GM23338 (cell line): ENCODE measurements around the gene DHX36. TPM values are rescaled to one million over a fixed set of nuclear protein-coding genes. Genes with fewer than 3 reads are reported as not detected.

Experiments used
- ATAC-seq: fragments of 200-7000 bp; cut with Tn5 transposase; 3 replicates; pipeline ENCODE4 v1.9.1; 2020
- DNase-seq: peaks from one replicate; pipeline ENCODE4 v3.0.0-alpha.2; 2015; ENCODE audit warnings: low spot score
- H2AFZ ChIP-seq: fragments of 200-600 bp; sonication (generic); 2 replicates; pipeline ENCODE4 v1.8.0; 2016; ENCODE audit warnings: antibody characterized with exemption, mild to moderate bottlenecking, moderate library complexity
- H3F3A ChIP-seq: fragments of 200-600 bp; sonication (generic); replicated peaks from 2 replicates; pipeline ENCODE4 v1.8.0; 2017; ENCODE audit warnings: antibody characterized with exemption, mixed run types, low read depth
- H3K27ac ChIP-seq: fragments of 200-600 bp; sonication (generic); 2 replicates; pipeline ENCODE4 v1.6.1; 2016; ENCODE audit warnings: low read depth
- H3K27me3 ChIP-seq: fragments of 200-600 bp; sonication (generic); 2 replicates; pipeline ENCODE4 v1.8.0; 2016; ENCODE audit warnings: mild to moderate bottlenecking, mixed run types, moderate library complexity; ENCODE audit not compliant: insufficient read depth
- H3K36me3 ChIP-seq: fragments of 200-600 bp; sonication (generic); 2 replicates; pipeline ENCODE4 v1.8.0; 2016; ENCODE audit warnings: mild to moderate bottlenecking; ENCODE audit not compliant: insufficient read depth
- H3K4me1 ChIP-seq: fragments of 200-600 bp; sonication (generic); 2 replicates; pipeline ENCODE4 v1.8.0; 2016; ENCODE audit warnings: mild to moderate bottlenecking, moderate library complexity; ENCODE audit not compliant: insufficient read depth
- H3K4me2 ChIP-seq: fragments of 200-600 bp; sonication (generic); 2 replicates; pipeline ENCODE4 v1.7.1; 2017; ENCODE audit warnings: mixed run types
- H3K4me3 ChIP-seq: fragments of 200-600 bp; sonication (generic); 2 replicates; pipeline ENCODE4 v1.6.1; 2016; ENCODE audit warnings: mixed run types
- H3K79me2 ChIP-seq: fragments of 200-600 bp; sonication (generic); replicated peaks from 2 replicates; pipeline ENCODE4 v1.8.0; 2017; ENCODE audit warnings: mild to moderate bottlenecking; ENCODE audit not compliant: insufficient read depth
- H3K9me2 ChIP-seq: fragments of 200-600 bp; sonication (generic); 2 replicates; pipeline ENCODE4 v1.8.0; 2017; ENCODE audit not compliant: insufficient read depth
- H4K20me1 ChIP-seq: fragments of 200-600 bp; sonication (generic); replicated peaks from 2 replicates; pipeline ENCODE4 v1.8.0; 2017; ENCODE audit warnings: mild to moderate bottlenecking; ENCODE audit not compliant: insufficient read depth
- H3K27ac Mint-ChIP-seq: 2 replicates; pipeline ENCODE4 v1.8.0; 2020; ENCODE audit warnings: inconsistent platforms, mild to moderate bottlenecking, moderate library complexity, mixed read lengths
- H3K27me3 Mint-ChIP-seq: 3 replicates; pipeline ENCODE4 v1.8.0; 2022; ENCODE audit warnings: low read depth, mild to moderate bottlenecking, moderate library complexity, mixed read lengths, inconsistent platforms; ENCODE audit not compliant: insufficient read depth, poor library complexity
- H3K36me3 Mint-ChIP-seq: 3 replicates; pipeline ENCODE4 v1.8.0; 2021; ENCODE audit warnings: low read depth, mild to moderate bottlenecking, inconsistent platforms, moderate library complexity, mixed read lengths
- H3K4me1 Mint-ChIP-seq: 3 replicates; pipeline ENCODE4 v1.8.0; 2020; ENCODE audit warnings: mild to moderate bottlenecking, inconsistent platforms, mixed read lengths
- H3K4me3 Mint-ChIP-seq: 3 replicates; pipeline ENCODE4 v1.8.0; 2021; ENCODE audit warnings: moderate library complexity, mild to moderate bottlenecking, inconsistent platforms, mixed read lengths
- H3K9me3 Mint-ChIP-seq: 3 replicates; pipeline ENCODE4 v1.8.0; 2020; ENCODE audit warnings: moderate library complexity, mild to moderate bottlenecking, inconsistent platforms, mixed read lengths
- CREB1 ChIP-seq: fragments of 250-450 bp; sonication (Bioruptor Pico); IDR thresholded peaks from 2 replicates; pipeline ENCODE4 v1.5.0; 2020; ENCODE audit warnings: low read depth, mild to moderate bottlenecking, moderate library complexity
- EZH2 ChIP-seq: fragments of 200-600 bp; sonication (generic); IDR thresholded peaks from one replicate; pipeline ENCODE4 v1.8.0; 2017; ENCODE audit warnings: antibody characterized with exemption, mild to moderate bottlenecking, low read depth; ENCODE audit not compliant: unreplicated experiment
- EZH2phosphoT487 ChIP-seq: fragments of 200-600 bp; sonication (generic); IDR thresholded peaks from one replicate; pipeline ENCODE4 v1.8.1; 2018; ENCODE audit warnings: antibody characterized with exemption; ENCODE audit not compliant: unreplicated experiment
- POLR2AphosphoS5 ChIP-seq: IDR thresholded peaks from 2 replicates; pipeline ENCODE4 v1.6.1; 2016; ENCODE audit warnings: antibody characterized with exemption, low read depth
- ZNF114 ChIP-seq: fragments of 250-450 bp; sonication (Bioruptor Pico); IDR thresholded peaks from 2 replicates; pipeline ENCODE4 v1.5.0; 2020; ENCODE audit warnings: mild to moderate bottlenecking, moderate library complexity
- ZNF331 ChIP-seq: fragments of 250-450 bp; sonication (Bioruptor Pico); IDR thresholded peaks from 2 replicates; pipeline ENCODE4 v1.5.0; 2020; ENCODE audit warnings: low read depth, mild to moderate bottlenecking, moderate library complexity
- polyA plus RNA-seq: library from polyadenylated mRNA; unstranded; fragments of >200 nt; fragmentation: Nextera tagmentation; extraction: Ambion mirVana; gene quantifications from 2 replicates; pipeline ENCODE4 v1.2.1, GENCODE V29; 2016
- total RNA-seq: library from RNA; depleted of rRNA; stranded (reverse); fragments of >200 nt; shearing (Covaris generic); gene quantifications from 2 replicates; pipeline ENCODE4 v1.2.3, GENCODE V29; 2014
- TF ChIP-seq, protein P1 (sequence below): fragments of 250-450 bp; sonication (Bioruptor Pico); IDR thresholded peaks from 2 replicates; pipeline ENCODE4 v1.5.0; 2020; ENCODE audit warnings: mild to moderate bottlenecking, moderate library complexity
- TF ChIP-seq, protein P2 (sequence below): IDR thresholded peaks from one replicate; pipeline ENCODE4 v1.6.1; 2018; ENCODE audit warnings: antibody characterized with exemption; ENCODE audit not compliant: unreplicated experiment
- TF ChIP-seq, protein P3 (sequence below), 2 experiments: fragments of 200-600 bp in 1 of 2; sonication (generic) in 1 of 2; conservative IDR thresholded peaks; 2 replicates each; pipeline versions ENCODE4 v1.5.1 to v1.6.1; 2016 to 2017; ENCODE audit warnings: antibody characterized with exemption in 2 of 2, low read depth in 2 of 2, mild to moderate bottlenecking in 2 of 2, moderate library complexity in 1 of 2

DHX36 gene
- total and polyA plus RNA-seq, 2 experiments from 2014 or later, result 103 to 110 TPM

DNA sequence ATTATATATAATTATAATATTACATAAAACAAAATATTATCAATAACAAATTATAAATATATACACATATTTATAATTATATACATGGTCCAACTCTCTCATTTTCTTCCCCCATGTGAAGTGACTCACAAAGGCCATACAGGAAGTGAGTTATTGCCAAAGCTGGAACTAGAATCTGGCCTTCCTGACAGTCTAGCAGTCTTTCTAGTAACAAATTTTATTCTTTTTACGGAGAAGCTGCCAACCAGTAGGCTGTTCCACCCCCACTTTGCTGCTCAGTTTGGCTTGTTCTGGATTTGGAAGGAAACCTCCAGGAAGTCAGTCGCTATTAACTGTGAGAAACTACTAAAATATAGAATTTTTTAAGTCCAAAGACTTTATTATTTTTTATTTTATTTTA lies 79.6 kb downstream of the DHX36 start (continued):
- TF ChIP-seq, protein P1, sequence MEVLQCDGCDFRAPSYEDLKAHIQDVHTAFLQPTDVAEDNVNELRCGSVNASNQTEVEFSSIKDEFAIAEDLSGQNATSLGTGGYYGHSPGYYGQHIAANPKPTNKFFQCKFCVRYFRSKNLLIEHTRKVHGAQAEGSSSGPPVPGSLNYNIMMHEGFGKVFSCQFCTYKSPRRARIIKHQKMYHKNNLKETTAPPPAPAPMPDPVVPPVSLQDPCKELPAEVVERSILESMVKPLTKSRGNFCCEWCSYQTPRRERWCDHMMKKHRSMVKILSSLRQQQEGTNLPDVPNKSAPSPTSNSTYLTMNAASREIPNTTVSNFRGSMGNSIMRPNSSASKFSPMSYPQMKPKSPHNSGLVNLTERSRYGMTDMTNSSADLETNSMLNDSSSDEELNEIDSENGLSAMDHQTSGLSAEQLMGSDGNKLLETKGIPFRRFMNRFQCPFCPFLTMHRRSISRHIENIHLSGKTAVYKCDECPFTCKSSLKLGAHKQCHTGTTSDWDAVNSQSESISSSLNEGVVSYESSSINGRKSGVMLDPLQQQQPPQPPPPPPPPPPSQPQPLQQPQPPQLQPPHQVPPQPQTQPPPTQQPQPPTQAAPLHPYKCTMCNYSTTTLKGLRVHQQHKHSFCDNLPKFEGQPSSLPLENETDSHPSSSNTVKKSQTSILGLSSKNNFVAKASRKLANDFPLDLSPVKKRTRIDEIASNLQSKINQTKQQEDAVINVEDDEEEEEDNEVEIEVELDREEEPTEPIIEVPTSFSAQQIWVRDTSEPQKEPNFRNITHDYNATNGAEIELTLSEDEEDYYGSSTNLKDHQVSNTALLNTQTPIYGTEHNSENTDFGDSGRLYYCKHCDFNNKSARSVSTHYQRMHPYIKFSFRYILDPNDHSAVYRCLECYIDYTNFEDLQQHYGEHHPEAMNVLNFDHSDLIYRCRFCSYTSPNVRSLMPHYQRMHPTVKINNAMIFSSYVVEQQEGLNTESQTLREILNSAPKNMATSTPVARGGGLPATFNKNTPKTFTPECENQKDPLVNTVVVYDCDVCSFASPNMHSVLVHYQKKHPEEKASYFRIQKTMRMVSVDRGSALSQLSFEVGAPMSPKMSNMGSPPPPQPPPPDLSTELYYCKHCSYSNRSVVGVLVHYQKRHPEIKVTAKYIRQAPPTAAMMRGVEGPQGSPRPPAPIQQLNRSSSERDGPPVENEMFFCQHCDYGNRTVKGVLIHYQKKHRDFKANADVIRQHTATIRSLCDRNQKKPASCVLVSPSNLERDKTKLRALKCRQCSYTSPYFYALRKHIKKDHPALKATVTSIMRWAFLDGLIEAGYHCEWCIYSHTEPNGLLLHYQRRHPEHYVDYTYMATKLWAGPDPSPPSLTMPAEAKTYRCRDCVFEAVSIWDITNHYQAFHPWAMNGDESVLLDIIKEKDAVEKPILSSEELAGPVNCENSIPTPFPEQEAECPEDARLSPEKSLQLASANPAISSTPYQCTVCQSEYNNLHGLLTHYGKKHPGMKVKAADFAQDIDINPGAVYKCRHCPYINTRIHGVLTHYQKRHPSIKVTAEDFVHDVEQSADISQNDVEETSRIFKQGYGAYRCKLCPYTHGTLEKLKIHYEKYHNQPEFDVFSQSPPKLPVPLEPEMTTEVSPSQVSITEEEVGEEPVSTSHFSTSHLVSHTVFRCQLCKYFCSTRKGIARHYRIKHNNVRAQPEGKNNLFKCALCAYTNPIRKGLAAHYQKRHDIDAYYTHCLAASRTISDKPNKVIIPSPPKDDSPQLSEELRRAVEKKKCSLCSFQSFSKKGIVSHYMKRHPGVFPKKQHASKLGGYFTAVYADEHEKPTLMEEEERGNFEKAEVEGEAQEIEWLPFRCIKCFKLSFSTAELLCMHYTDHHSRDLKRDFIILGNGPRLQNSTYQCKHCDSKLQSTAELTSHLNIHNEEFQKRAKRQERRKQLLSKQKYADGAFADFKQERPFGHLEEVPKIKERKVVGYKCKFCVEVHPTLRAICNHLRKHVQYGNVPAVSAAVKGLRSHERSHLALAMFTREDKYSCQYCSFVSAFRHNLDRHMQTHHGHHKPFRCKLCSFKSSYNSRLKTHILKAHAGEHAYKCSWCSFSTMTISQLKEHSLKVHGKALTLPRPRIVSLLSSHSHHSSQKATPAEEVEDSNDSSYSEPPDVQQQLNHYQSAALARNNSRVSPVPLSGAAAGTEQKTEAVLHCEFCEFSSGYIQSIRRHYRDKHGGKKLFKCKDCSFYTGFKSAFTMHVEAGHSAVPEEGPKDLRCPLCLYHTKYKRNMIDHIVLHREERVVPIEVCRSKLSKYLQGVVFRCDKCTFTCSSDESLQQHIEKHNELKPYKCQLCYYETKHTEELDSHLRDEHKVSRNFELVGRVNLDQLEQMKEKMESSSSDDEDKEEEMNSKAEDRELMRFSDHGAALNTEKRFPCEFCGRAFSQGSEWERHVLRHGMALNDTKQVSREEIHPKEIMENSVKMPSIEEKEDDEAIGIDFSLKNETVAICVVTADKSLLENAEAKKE (CRISPR knock-in tag), result no peak
- TF ChIP-seq, protein P2, sequence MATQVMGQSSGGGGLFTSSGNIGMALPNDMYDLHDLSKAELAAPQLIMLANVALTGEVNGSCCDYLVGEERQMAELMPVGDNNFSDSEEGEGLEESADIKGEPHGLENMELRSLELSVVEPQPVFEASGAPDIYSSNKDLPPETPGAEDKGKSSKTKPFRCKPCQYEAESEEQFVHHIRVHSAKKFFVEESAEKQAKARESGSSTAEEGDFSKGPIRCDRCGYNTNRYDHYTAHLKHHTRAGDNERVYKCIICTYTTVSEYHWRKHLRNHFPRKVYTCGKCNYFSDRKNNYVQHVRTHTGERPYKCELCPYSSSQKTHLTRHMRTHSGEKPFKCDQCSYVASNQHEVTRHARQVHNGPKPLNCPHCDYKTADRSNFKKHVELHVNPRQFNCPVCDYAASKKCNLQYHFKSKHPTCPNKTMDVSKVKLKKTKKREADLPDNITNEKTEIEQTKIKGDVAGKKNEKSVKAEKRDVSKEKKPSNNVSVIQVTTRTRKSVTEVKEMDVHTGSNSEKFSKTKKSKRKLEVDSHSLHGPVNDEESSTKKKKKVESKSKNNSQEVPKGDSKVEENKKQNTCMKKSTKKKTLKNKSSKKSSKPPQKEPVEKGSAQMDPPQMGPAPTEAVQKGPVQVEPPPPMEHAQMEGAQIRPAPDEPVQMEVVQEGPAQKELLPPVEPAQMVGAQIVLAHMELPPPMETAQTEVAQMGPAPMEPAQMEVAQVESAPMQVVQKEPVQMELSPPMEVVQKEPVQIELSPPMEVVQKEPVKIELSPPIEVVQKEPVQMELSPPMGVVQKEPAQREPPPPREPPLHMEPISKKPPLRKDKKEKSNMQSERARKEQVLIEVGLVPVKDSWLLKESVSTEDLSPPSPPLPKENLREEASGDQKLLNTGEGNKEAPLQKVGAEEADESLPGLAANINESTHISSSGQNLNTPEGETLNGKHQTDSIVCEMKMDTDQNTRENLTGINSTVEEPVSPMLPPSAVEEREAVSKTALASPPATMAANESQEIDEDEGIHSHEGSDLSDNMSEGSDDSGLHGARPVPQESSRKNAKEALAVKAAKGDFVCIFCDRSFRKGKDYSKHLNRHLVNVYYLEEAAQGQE, result no peak

DNA sequence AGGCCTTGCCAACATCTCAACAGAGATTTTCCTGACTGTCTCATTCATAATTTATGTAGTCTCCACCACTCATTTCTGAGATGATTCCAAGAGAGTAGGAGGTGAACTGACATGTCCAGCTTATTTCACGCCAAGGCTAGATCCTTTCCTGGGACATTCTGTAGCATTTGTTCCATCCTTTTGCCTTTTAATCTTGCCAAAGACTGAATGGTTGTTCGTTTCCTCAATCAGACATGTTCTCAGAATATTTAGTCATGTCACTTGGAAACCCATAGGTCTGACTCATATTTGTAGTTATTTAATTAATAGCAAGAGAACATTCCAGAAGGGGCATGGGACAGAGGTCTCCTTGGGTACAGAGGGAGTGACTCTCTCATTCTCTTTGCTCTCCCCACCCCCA lies 80.9 kb downstream of the DHX36 start:
- H3K36me3 Mint-ChIP-seq, result peaks cover 9% of the 10 kb centered on the region; the same call in 1 of the 3 replicates
- Histone ChIP-seq H3K27me3 (no peaks in the 10 kb centered on the region), H3K4me3 (no peak overlapping the region), H3K4me2 (no peak overlapping the region), H3K27ac (0 out of 2 replicates have a peak overlapping the region, but pooled peaks have one; percentile 61), H2AFZ (no peak overlapping the region), H3K4me1 (peaks cover 12% of the 10 kb centered on the region), H3K36me3 (no peaks in the 10 kb centered on the region), H3F3A (no peaks in the 10 kb centered on the region), H3K79me2 (no peaks in the 10 kb centered on the region), H4K20me1 (no peaks in the 10 kb centered on the region), H3K9me2 (peaks cover 6% of the 10 kb centered on the region; the same call in 1 of the 2 replicates)
- no peak overlapping the region for H3K4me3 Mint-ChIP-seq
- DNase-seq (no peak), ATAC-seq (no peak)
- H3K27ac Mint-ChIP-seq, result no peak overlapping the region
- no peaks in the 10 kb centered on the region for H3K9me3 Mint-ChIP-seq
- peaks cover 2% of the 10 kb centered on the region for H3K27me3 Mint-ChIP-seq
- H3K4me1 Mint-ChIP-seq, result peaks cover 11% of the 10 kb centered on the region
- TF ChIP-seq, protein P3, sequence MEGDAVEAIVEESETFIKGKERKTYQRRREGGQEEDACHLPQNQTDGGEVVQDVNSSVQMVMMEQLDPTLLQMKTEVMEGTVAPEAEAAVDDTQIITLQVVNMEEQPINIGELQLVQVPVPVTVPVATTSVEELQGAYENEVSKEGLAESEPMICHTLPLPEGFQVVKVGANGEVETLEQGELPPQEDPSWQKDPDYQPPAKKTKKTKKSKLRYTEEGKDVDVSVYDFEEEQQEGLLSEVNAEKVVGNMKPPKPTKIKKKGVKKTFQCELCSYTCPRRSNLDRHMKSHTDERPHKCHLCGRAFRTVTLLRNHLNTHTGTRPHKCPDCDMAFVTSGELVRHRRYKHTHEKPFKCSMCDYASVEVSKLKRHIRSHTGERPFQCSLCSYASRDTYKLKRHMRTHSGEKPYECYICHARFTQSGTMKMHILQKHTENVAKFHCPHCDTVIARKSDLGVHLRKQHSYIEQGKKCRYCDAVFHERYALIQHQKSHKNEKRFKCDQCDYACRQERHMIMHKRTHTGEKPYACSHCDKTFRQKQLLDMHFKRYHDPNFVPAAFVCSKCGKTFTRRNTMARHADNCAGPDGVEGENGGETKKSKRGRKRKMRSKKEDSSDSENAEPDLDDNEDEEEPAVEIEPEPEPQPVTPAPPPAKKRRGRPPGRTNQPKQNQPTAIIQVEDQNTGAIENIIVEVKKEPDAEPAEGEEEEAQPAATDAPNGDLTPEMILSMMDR (conservative IDR thresholded peaks at IDR 0.05; ENCODE audit: low read depth in 2 of 2), result no peak
- TF ChIP-seq, protein P2, result no peak
- TF ChIP-seq ZNF331 (CRISPR knock-in tag) (no peak), POLR2AphosphoS5 (no peak), CREB1 (CRISPR knock-in tag) (no peak), EZH2phosphoT487 (no peak), EZH2 (no peak), ZNF114 (CRISPR knock-in tag) (no peak)
